CD4-positive, alpha-beta T cell treated with Interferon alpha-2 for 1 hour (primary cell): ENCODE measurements around the gene DOK5.

ENCODE experiments used
- DNase-seq, 2 donors: peaks; one replicate each; pipeline ENCODE4 v3.0.0-alpha.2; 2020 to 2022

Gene DOK5

DNA sequence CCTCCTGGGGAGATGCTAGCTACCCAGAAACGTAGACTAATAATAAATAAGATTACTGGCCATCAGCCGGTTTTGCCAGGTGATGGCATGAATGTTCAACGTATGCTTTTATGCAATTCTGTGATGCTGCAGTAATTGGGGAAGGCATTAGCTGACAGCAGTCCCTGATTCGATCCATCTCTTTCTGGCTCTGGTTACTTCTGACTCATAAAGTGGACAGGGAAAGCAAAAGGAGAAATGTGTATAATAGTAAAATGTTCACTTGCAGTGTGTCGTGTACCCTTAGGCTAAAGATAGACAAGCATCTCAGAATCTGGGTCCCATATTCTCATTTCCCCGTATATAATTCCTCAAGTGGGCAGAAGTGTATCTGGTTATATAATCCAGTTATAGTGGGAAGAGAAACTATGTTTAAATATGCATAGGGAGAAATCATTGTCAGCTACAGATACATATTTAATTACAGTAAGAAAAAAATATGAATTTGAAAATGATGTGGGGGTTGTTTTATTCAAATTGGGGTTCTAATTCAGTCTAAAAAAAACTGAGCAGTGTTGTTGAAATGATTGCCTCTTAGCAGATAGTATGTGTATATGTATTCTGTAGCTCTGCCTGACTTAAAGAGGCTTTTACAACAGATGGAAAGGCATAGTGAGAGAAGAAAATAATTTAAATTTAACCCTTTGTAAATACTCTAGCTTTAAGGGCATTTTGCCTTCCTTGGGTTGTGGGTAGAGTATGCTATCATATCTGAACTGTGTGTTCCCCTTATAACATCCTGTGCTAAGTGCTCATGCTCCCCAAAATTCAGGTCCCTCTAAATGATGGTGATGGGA lies 40.6 kb downstream of the DOK5 start:
- no peak for DNase-seq

DNA sequence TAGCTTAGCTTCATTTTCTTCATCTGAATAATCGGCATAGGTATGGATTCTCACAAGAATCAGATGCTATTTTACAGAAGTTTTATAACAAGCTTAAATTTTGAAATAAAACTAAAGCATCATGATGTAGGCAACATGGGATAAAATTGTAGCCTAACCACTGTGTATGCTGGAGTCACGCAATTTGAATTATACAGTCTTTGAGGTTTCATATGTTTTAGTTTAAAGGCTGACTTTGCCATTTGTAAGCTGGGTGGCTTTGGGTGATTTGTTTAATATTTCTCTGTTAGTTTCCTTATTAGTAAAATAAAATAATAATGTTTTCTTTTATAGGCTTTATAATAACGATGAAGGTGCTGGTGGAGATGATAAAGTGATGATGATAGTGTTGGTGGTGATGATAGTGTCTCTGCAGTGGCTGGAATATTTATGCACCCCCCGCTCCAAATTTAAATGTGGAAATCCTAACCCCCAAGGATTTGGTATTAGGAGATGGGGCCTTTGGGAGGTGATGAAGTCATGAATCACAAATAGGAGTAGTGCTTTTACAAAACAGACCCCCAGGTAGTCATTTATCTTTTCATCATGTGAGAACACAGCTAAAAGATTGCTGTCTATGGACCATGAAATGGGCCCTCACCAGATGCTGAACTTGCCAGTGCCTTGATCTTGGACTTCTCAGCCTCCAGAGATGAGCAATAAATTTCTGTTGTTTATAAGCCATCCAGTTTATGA lies 42.0 kb downstream of the DOK5 start:
- DNase-seq, result no peak

DNA sequence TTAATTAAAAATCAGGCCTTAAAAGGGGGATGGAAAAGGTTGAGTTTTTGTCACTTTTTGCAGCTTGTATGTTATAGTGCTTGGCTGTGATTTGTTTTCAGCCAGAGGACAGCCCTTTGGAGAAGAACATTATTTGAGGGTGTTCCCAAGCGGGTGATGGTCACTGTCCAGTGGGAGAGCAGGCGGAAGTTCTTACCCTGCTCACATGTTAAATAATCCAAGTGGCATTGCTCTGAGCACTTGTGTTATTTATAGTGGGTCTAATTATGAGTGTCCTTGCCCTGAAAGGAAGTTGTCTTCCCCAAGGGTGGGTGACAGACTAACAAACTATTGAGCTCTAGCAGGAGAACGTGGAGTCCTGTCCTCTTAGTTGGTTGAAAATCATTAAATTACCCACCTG lies 49.5 kb downstream of the DOK5 start:
- DNase-seq, result no peak

DNA sequence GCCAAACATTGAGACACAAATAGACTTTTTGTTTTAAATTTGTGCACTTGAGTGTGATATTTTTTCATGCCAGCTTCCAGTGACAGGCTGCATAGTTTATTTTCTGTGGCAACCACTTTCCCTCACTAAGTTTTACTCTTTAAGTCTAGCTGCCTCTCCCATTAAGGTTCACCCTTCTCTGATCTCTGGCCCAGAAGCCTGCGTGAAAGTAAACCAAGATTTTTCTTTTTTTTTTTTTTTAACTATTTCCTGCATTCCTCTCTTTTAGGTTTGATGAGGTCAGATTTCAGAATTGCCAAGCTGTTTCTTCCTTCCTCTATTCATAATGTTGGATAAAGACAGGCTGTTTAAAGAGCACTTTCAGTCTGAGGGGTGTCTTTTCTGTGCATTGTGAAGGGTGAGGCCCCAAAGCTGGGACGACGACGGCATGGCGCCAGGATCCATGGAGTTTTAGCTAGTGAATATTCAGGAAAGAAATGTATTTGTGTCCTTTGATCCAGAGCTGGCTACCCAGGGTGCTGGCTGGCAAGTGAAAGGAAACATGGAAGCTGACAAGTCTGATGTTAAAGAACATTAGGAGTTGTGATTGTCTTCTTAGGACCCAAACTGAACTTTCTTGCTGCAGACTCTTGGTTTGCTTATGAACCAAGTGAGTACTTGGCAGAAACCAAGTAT lies 50.7 kb downstream of the DOK5 start:
- DNase-seq, result no peak

DNA sequence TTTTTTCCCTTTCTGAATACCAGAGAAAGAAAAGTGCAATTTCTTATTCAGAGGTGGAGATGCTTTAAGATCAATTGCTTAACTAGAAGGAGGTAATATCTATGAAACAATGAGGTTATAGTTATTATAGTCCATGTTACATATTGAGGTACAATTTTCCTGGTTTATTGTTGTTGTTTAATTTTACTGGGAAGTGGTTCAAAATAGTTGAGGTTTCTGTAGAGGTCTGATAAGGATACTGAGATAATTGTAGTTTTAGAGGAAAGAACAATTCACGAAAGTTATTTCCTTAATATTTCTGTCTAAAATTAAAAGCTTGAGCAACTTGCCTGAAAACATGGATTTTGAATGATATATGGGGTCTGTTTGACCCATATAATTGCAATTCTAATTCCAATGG lies 51.4 kb downstream of the DOK5 start:
- DNase-seq, result no peak

DNA sequence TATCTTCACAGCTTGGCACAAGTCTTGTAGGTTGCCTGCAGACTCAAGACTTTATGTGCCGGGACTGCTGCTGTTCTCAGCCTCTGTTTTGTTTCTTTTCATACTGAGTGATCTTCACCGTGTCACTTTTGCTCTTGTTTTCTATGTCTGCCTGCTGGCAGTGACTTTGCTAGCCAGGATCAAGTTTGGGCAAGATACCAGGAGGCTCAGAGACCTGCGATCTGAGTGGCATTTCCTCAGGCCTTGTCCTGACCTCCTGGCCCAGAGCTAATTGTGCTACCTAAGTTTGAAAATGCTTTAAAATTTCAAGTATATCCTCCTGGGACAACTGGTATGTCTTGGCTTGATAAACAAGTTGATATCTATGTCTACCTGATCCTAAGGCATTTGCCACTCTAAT lies 57.2 kb downstream of the DOK5 start:
- no peak for DNase-seq

DNA sequence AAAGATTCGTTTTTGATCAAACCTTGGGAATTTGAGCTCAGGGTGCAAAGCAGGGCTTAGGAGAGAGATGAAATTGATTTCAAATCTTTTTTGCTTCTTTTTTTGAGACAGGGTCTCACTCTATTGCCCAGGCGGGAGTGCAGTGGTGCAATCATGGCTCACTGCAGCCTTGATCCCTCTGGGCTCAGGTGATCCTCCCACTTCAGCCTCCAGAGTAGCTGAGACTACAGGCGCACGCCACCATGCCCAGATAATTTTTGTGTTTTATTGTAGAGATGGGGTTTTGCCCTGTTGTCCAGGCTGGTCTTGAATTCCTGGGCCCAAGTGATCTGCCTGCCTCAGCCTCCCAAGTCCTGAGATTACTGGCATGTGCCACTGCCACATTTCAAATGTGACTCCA lies 58.7 kb downstream of the DOK5 start:
- DNase-seq, result no peak

DNA sequence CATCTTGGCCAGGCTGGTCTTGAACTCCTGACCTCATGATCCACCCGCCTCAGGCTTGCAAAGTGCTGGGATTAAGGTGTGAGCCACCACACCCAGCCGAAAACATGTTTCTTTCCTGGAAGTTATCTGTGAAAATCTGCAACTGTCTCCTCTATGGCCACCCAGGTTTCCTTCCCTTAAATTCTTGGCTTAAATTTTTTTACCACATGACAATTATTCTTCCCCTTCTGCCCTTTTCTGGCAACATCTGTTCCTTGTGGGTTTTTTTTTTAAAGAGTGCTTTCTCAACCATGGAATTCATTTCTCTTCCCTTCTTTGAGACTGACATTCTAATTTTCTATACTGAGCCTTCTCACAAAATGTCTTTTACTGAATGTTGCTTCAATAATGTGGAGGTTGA lies 59.6 kb downstream of the DOK5 start:
- no peak for DNase-seq

DNA sequence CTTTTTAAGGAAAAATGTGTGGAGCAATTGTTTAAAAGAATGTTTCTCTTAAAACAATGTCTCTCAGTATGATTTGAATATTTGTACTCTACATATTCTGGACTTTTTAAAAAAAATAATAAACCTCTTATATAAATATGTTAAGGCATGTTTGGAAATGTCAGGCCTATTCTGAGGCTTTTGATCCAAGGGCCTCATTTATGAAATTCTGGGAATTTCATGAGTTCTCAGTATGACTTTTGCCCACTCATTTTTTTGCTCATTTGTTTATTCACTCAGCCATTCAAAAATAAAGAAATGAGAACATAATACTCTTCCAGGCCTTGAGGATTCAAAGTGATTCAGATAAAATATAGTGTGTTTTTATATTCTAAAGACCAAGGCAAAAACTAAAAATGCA lies 60.4 kb downstream of the DOK5 start:
- no peak for DNase-seq

DNA sequence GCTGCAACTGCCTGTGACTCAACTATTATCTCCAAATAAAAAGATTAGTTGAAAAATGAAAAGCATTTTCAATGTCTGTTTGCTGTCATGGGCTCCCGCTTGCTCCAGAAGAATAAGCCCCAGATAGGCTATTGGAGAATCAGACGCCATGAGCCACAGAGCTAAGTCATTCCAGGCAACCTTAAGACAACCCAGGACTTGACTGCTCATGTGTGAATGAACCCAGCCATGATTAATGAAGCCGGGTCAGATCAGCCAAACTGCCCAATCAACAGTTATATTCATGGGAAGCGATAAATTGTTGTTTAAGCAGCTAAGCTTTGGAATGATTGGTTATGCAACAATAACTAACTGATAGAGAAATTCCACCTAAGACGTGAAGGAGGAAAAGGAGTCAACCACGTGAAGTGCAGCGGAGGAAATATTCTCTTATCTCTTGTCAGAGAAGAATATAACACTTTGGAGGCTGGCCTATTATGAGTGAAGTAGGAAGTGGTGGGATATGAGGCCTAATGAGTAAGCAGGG lies 64.2 kb downstream of the DOK5 start:
- no peak for DNase-seq

DNA sequence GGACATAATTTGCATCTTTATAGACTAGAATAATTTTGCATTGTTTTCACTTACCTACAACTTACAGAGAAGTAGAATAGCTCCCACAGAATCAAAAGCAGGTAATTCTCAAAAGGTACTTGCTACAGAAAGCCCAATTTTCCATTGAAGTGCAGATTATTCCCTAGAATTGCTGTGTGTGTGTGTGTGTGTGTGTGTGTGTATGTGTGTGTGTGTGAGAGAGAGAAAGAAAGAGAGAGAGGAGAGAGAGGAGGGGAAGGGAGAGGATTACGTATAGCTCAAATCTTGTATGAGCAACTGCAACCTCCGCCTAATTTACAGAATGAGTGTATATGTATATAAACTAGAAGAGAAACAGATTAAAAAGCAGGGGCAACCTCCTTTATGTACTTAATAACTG lies 68.0 kb downstream of the DOK5 start:
- no peak for DNase-seq

DNA sequence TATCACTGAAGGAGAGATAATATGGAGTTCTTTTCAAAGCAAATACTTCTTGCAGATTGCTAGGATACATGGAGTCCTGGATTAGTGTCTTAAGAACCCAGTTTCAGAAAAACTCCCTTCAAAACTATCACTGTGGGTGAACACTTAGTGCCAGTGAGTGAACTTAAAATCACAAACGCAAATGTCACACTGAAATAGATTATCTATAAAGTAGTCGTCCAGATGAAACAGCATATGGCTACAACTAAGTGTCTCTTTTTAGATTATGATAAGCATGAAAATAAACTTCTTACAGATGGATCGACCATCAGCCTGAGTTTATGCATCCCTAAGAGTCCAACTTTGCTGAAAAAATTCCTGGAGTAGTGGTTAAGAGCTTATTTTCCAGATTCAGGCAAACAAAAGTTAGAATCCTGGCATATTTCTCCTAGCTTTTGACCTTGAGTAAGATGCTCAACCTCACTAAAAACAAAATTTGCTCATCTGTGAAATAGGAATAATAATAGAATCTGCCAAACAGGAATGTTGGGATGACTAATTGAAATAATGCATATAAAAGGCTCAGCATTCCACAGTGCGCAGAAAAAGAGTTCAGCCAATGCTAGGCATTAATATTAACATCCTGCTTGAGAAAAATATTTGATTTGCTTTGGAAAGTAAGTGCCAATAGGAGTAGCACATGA lies 70.4 kb downstream of the DOK5 start:
- no peak for DNase-seq

DNA sequence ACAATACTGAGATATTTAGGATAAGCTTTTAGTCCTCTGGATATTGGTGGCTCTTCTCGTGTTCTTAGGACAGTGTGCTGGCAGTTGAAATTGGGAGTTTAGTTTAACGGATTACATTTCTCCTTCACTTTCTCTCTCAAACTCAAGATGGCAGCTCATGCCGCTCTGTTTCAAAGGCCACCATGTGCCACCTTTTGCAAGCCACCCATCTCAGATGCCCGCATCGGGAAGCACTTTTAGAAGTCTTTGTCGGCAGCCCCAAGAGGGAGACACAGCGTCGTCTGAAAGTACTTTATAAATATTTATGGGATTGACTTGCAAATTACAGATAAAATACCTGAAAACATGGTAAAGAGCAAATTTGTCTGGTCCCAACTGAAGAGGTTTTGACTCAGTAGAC lies 73.5 kb downstream of the DOK5 start:
- DNase-seq, result no peak

DNA sequence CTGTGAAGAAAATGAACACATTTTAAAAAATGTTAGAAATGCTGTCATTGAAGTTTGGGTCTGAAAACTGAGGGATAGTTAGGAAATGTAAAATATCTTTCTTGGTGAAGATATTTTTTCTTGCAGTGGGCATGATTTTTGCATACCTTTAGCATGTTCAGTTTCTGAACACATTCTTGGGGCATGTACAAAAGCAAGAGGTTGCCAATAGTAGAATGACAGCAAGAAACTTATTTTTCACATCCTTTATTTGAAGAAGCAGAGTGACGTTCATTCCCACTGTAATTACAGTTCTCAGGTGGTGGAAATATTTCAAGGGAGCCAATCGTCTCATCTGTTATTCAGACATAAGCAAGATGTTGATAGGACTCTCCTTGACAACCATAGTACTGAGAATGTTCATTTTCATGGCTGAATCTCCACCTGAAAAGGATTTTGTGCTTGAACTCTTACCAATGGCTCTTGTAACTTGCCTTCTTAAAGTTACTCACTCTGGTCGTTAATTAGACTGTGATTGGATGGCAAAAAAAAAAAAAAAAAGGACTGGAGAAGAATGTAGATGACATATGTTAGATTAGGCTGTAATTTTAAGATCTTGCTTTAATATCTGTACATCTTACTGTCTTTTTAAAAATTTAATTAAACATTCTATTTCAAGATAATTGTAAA lies 74.4 kb downstream of the DOK5 start:
- DNase-seq, result no peak

DNA sequence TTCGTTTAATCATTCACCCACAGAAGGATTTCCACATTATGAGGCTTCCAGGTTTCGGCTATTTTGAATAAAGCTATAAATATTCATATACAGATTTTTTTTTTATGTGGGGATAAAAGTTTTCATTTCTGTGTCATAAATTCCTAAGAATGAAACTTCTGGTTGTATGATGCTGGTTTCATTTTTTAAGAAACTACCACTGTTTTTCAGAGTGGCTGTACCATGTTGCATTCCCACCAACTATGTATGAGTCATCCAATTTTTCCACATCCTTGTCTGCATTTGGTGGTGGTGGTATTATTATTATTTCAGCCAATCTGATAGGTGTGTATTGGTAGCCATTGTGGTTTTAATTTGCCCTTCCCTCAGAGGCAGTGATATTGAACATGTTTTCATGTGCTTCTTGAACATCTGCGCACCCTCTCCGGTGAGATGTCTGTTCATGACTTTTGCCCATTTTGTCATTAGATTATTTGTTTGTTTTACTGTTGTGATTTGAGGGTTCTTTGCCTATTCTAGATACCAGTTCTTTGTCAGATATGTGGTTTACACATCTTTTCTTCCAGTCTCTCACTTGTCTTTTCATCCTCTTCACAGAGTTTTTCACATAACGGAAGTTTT lies 75.5 kb downstream of the DOK5 start:
- no peak for DNase-seq

DNA sequence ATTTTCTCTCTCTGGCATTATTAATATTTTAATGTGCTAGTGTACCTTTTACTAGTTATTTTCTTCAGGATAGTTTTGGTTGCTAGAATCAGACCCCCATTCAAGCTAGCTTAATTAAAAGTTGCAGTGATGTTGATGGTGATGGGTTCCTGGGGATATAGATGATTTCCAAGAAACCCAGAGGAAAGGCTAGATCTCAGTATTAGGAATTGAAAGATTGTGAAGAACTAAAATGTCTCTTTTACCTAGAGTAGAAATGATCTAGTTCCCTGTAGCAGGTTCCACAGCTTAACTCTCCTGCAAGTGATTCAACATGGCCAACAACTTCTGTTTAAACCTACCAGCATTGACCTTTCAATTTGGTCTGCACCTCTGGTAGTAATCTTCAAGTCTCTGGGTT lies 78.6 kb downstream of the DOK5 start:
- DNase-seq, result no peak

DNA sequence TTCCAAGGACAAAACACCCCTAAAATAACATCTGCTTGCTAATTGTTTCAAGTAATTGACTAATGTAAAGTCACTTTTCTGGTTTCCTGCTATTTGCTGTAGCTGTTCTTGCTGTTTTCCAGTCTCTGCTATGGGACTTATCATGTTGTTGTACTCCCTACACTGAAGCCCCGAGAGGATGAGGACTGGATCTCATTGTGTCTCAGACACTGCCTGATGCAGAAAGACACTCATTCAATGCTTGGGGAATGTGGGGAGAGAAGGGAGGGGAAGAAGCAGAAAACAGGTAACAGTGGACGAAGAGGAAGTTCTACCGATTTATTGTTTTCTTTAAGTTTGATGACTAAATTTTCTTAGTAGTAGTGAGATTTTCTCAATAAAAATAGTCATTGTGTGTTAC lies 79.8 kb downstream of the DOK5 start:
- DNase-seq, result no peak

DNA sequence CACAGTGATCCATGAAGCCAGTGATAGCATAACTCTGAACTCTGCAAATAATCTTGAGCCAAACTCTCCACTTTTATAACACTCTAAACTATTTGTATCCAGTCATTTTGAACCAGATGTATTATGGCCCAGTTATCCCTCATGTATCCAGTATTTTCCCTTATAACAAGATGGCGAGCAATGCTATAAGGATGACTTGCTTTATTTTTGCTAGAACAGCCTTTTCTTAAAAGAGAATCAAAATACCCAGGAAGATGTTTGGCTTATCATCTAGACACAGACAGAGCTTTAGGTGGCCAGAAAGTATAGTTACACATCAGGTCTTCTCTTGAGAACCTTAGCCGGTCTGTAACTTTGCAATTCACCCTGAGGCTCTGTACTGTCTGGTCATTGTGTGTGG lies 81.0 kb downstream of the DOK5 start:
- DNase-seq, result no peak

DNA sequence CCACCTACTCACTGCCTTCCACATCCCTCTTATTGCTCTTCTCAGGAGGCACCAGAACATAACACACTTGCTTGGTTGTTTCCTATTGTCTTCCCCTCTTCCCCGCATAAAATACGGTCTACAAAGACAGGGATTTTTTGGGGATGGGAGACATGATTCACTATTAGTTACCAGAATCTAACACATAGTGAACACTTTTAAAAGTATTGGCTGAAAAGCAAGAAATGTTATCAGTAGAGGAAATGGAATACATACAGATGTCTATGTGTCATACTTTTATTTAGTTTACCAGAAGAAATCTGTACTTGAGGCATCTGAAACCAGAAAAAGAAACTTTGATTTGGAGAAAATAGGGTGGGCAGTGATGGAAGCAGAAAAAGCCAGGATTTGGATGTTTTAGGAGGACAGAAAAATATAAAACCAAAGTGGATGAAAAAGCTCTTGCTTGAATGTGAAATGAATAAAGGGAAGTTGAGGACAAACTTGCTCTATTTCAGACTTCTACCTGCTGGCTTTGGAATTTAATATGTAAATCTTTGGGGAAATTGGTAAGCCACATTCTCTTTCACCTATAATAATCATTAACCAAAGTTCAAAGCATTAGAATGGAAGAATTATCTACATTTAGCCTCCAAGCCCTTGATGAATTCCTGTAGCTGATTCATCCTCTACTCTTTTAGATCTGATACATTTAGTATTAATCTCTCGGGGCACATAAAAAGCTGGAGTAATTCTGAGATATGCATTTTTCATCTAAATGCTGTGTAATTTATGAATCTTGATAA lies 82.6 kb downstream of the DOK5 start:
- no peak for DNase-seq

DNA sequence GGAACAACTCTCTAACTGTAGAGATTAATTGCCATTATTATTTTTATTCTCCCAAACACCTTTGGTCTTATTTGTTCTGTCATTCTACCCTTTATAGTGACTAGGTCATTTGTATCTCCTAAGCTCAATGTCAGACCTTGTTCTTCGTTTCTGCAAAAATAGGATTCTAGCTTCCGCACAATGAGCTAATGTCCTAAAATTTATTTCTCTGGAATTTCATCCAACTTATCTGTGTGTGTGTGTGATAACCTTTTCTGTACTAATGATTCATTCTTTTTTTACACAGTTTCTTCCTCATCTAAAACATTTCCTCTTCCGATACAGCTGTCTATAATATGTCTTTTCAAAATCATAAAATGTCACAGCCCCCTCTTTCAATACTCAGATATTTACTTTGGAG lies 84.5 kb downstream of the DOK5 start:
- DNase-seq, result no peak

DNA sequence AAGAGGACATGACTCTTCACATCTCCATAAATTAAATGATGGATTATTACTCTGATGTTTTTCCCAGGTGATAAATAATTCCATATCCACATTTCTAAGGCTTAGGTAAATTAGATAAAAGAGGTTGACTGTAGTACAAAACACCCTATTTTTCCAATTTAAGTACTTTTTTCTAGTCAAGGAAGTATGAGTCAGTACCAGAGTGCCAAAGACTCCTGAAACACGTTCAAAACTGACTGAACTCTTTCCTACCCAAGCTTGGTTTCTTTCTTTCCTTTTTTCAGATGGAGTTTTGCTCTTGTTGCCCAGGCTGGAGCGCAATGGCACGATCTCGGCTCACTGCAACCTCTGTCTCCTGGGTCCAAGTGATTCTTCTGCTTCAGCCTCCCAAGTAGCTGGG lies 85.0 kb downstream of the DOK5 start:
- no peak for DNase-seq
